Dedifferentiated amniotic fluid mesenchymal stem cell (primary cell): ENCODE results near the gene RAB31.
A peak's percentile ranks its signal among the peaks of the same experiment; 100 is the strongest.

Experiments used
- DNase-seq: peaks from one replicate; pipeline ENCODE4 v3.0.0-alpha.2; 2016; ENCODE audit errors: extremely low spot score

The RAB31 gene

GRCh38 chr18:9712130-9712577, 4.1 kb downstream of the RAB31 start:
- no peak for DNase-seq

- no peak for DNase-seq
Observed at GRCh38 chr18:9712611-9713010, 4.5 kb downstream of the RAB31 start.

- DNase-seq, result no peak
Observed at GRCh38 chr18:9714266-9715087, 6.4 kb downstream of the RAB31 start.

- no peak for DNase-seq
Observed at GRCh38 chr18:9715088-9715343, 6.9 kb downstream of the RAB31 start.

GRCh38 chr18:9715978-9716774, 8.1 kb downstream of the RAB31 start:
- DNase-seq, result no peak

GRCh38 chr18:9716780-9717563, 8.9 kb downstream of the RAB31 start:
- DNase-seq, result no peak

DNA sequence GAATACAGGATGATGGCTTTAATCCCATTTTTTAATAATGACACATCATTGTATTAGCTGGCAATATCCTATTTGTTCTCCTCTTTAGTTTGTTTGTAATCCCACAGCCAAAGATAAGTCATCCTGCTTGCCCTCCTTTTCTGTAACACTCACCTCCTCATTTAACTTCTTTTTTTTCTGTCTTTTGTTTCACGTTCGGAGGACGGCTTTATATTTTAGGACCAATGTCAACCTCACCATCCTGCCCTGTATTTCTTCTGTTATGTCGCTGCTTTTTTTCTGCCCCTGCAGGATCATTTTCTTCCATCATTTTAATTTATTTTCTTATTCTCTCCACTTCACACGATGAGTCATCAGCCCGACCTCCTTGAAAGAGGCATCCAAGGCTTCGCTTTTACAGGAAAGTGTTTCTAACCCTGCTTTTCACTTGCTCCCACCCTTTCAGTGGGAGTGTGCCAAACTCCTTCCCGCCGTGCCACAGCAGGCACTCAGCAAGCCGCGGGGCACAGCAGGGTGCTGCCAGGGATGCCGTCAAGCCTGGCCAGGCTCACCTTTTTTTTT, 11.4 kb downstream of the RAB31 start:
- DNase-seq, result peak; percentile 46

GRCh38 chr18:9720327-9720726, 12.2 kb downstream of the RAB31 start:
- DNase-seq, result no peak

DNA sequence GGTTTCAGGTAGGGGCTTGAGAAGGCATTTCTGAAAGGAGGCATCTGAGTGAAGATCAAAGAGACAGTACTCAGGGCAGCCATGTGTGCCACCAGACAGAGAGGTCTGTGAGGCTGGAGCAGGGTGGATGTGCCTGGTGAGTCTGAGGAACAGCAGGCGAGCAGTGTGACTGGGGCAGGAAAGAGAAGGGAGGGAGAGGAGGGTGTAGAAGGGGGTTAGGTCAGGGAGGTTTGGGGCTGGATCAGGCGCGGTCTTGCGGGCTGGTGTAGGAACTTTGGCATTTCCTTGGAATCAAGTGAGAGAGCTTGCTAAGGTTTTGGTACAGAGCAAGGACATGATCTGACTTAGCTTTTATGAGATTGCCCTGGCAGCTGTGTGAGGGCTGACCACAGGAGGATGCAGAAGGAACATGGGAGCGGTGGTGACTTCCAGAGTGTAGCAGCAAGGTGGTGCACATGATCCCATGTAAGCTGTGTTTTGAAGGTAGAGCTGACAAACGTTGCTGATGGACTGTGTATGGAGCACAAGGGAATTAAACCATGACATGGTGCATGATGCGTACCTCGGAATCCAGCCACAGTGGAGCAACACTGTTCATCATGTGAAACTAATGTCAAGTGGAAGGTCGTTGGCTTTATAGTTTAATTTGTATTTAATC, 13.9 kb downstream of the RAB31 start:
- DNase-seq, result no peak

DNA sequence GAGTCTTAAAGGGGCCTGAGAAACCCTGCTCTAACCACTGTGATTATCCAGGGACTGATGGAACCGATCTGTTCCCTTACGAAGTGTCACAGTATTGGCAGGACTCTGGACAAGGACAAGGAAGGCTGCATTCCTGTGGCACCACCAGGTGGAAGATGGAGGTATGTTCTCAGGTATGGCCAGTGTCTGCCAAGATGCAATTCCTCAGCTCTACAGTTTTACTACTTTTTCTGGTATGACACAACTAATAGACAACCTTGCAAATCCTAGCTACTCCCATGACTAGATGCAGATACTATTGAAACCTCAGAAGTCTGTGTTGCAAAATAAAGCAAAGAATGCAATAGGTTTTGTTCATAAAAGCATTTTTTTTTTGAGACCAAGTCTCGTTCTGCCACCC, 14.6 kb downstream of the RAB31 start:
- no peak for DNase-seq

GRCh38 chr18:9724797-9725585, 16.9 kb downstream of the RAB31 start:
- no peak for DNase-seq

DNA sequence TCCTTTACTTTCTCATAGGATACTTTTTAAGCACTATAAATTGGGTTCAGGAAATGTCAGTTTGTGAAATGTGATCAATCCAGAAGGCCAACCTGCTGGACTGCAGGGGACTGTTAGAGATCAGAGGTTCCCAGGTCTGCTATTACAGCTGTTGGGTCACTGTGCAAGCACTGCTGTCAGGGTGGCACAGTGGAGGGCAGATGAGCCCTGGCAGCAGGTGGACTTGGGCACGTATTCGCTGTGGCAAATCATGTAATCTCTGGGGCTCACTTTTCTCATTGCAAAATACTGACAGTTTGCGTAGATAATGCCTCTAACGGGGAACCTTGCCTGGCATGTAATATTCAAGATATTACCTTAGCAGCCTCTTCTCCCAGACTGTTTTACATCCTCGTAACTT, 18.1 kb downstream of the RAB31 start:
- no peak for DNase-seq

- no peak for DNase-seq
Observed at GRCh38 chr18:9726936-9727335, 18.8 kb downstream of the RAB31 start.

GRCh38 chr18:9730786-9731185, 22.7 kb downstream of the RAB31 start:
- DNase-seq, result no peak

DNA sequence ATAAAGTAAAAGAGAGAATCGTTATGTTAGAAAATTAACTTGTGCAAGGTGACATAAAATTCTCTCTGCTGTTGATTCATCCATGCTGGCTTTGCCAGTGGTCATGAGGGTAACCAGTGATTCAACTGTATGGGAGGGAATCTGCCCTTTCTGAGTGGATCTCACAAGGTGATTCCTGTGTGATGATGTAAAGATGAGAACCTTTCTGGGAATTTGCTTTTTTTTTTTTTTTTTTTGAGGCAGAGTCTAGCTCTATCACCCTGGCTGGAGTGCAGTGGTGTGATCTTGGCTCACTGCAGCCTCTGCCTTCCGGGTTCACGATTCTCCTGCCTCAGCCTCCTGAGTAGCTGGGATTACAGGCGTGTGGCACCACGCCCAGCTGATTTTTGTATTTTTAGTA, 23.3 kb downstream of the RAB31 start:
- peak; percentile 57 for DNase-seq

DNA sequence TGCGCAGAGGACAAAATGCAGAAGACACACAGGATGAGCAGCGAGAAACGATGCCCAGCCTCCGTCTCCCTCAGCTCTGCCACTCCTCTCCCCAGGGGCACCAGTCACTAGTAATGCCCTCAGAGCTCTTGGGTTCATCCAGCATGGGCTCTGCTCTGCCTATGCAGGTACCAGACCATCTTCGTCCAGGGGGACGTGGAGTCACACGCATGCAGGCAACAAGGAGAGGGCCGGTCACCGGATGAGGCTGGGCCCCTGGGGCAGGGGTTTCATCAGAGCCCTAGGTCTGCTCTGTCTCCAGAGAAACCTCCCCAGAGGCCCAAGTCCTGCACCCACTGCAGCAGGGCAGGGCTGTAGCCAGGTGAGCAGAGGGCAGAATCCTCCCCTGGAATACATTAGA, 23.9 kb downstream of the RAB31 start:
- no peak for DNase-seq

DNA sequence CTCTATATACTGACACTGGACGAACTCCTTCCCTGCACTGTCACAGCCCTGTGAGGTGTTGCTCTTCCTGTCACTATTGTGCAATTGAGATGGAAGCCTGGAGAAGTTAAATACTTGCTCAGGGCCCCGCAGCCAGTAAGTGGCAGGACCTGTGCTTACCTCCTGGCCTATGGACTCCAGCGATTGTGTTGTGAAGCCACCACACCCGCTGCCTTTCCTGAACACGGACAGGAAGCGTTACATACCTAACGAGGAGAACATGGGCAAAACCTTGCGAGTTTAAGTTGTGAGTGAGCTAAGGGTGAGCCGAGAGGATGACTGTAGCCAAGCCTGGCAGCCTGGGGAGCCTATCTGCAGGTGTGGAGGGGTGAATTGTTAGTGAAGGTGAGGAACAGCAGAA, 26.1 kb downstream of the RAB31 start:
- DNase-seq, result no peak

DNA sequence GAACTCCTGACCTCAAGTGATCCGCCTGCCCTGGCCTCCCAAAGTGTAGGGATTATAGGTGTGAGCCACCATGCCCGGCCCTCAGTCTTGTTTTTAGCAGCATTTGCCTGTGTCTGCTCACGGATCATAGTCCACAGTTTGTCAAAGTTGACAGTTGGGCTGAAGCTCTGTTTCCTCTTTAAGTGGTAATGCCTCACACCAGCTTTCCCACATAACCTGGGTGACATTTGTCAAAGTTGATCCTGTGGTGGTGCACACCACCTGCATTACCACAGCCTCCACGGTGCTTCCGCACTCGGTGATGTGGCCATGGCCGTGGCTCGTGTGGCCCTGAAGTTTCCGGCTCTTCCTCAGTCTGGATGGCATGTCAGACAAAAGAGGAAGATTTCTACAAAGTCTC, 27.1 kb downstream of the RAB31 start:
- no peak for DNase-seq

- no peak for DNase-seq
Observed at GRCh38 chr18:9735879-9736278, 27.8 kb downstream of the RAB31 start.

DNA sequence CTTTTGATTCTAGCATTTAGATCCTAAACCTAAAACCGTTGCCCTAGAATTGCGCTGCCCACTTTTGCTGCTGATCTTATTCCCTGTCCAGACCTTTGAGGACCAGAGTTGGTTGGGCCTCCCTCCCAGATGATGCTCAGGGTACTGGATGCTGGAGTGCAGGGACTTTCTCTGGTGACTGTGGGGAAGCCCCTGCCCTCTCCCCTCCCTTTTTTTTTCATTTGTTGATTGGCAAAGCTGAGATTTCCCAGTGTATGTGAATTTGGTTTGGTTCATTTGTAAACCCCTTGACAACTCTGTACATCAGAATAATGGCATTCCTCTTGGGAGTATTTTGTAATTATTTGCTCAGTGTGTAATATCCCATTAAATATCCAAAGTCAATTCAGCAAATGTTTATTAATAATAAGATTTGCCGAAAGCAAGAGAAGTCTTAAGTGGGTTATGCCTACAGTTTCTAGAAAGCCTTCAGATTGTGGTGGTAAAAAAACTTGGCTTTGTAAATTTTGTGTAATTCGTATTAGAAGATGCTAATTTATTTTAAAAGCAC, 28.3 kb downstream of the RAB31 start:
- no peak for DNase-seq

DNA sequence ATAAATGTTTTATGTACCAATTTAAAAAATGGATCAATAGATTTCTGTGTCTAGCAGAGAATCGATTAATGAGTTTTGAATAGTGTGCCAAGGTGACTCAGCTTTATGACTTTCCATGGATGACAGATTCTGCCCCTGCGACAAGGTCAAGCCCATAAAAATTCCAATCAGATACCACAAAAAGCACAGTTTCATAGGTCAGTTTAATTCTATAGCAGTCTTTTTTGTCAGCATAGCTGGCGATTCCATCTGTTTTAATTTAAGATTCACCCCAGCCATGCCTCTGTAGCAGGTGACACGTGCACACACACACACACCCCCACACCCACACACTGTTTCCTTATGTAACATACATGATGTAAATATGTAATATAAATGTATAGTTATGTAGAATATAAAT, 28.9 kb downstream of the RAB31 start:
- no peak for DNase-seq
